Gastroesophageal sphincter (tissue), 2 donors: ENCODE results near the gene RNF213.

ENCODE experiments used
- EP300 ChIP-seq: sonication (generic); formaldehyde crosslinking; IDR thresholded peaks from one replicate; pipeline ENCODE4 v1.6.1; 2017; ENCODE audit warnings: antibody characterized with exemption, mild to moderate bottlenecking
- POLR2A ChIP-seq, 2 donors: fragments of 450-650 bp; IDR thresholded peaks; one replicate each; pipeline ENCODE4 v1.6.1; 2017; ENCODE audit warnings: antibody characterized with exemption in 2 of 2, mild to moderate bottlenecking in 2 of 2, moderate library complexity in 1 of 2

DNA sequence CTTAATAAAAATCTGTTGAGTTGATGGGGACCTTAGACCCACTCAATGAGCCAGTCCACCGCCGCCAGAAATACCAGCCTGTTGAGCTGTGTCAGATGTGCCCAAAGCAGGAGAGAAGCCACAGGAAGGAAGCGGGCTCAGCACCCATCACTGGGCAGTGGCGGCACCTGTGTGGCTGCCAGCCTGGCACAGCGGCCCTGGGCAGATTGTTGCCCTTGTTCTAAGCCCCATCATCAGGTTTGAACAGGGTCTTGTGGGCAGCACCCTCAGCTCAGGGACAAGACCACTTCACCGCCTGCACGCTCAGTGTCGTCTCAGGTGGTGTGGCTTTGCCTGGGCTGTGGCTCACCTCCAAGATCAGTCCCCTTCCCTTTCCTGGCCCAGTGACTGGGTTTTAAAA, 163.6 kb downstream of the RNF213 start:
- TF ChIP-seq POLR2A (IDR thresholded peaks at IDR 0.05) = no peak
- no peak for TF ChIP-seq EP300
